Heart left ventricle (tissue), 13 donors: ENCODE data around the gene POLQ.

ENCODE experiments used
- CTCF ChIP-seq, 12 donors: fragments of 200-600 bp; sonication (generic) in 4 of 12; IDR thresholded peaks; one replicate each; pipeline versions ENCODE4 v1.5.0 to v1.8.0; 2018 to 2022; ENCODE audit warnings: antibody characterized with exemption in 12 of 12, mild to moderate bottlenecking in 5 of 12
- POLR2A ChIP-seq, 2 donors: fragments of 450-650 bp; IDR thresholded peaks; one replicate each; pipeline ENCODE4 v1.6.1; 2017; ENCODE audit warnings: antibody characterized with exemption in 2 of 2, mild to moderate bottlenecking in 2 of 2, moderate library complexity in 2 of 2
- donor health status: ischemic (EF 13 %, LVEDD 7.1; RV severe dilation, severe dysfunction).
- donor health status: DM: no; HTN: yes; CAD: no.
- donor health status: DM: no; HTN: no; CAD: no.
- donor health status: ischemic (EF 25% LVEDD 6.9; RV normal size, moderate dysfunction).
- donor health status: ischemic (EF 25% LVEDD 5.7; RV mildly dilated, moderate dysfunction).
- donor health status: ischemic (EF 35%, LVEDD 5.7; RV mildly dilated, moderate dysfunction).
- donor health status: nonischemic (EF 11% LVEDD 7.7; RV severe dilation, severe dysfunction).
- donor health status: DM: yes; HTN: yes; CAD: no.
- donor health status: PGD.
- donor health status: ischemic (EF 29% LVEDD 5.4; RV normal size, mild dysfunction).
- donor health status: nonischemic (EF 23%, LVEDD 6.1; RV moderate dilation, normal function).

- TF ChIP-seq CTCF (IDR thresholded peaks at IDR 0.05) = no peak
- no peak for TF ChIP-seq POLR2A (IDR thresholded peaks at IDR 0.05)
These were observed 130.9 kb downstream of the POLQ start for GRCh38 chr3:121414924-121415323.
